ENCODE data around the gene TFAP2A.
A peak's percentile ranks its signal among the peaks of the same experiment; 100 is the strongest.

Gene TFAP2A

DNA sequence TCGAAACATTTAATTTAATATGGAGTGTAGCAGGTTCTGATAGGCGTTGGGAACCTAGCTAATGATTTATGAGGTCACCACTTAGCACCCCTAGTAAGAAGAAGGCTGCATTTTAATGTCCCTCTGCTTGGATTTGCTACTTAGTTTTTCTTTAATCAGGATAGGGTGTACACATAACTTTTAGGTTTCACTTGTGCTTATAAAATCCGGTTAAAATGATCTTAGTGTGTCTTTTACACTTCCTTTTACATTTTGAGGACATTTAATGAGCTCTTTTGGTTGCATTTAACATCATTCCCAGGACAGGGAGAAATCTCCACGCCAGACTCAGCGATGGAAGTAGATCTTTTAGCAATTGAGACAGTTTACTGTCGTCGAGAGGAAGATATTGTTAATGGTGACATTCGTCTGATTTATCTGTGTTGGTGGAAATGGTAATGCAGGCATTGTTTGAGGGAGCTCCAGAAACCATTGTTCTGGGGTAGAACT lies 5.6 kb downstream of the TFAP2A start (continued):
- TF ChIP-seq KLF8 (tag by site-specific recombination; IDR thresholded peaks at IDR 0.05), result no peak
- no peak for TF ChIP-seq KLF10 (tag by site-specific recombination; IDR thresholded peaks at IDR 0.05)
- no peak for TF ChIP-seq ZNF830 (tag by site-specific recombination; IDR thresholded peaks at IDR 0.05; ENCODE audit: low read depth)
- no peak for TF ChIP-seq YY1 (tag by site-specific recombination; IDR thresholded peaks at IDR 0.05)
- TF ChIP-seq ZIC2 (tag by site-specific recombination; IDR thresholded peaks at IDR 0.05), result no peak
- TF ChIP-seq ZBTB11 (tag by site-specific recombination; conservative IDR thresholded peaks at IDR 0.05; ENCODE audit: low read depth), result no peak
- TF ChIP-seq ZNF585B (tag by site-specific recombination; IDR thresholded peaks at IDR 0.05), result no peak
- TF ChIP-seq ZSCAN16 (tag by site-specific recombination; IDR thresholded peaks at IDR 0.05), result no peak
- no peak; the same call in 1 of the 2 replicates for TF ChIP-seq IKZF3 (tag by site-specific recombination; IDR thresholded peaks at IDR 0.05)
- TF ChIP-seq ZNF169 (tag by site-specific recombination; IDR thresholded peaks at IDR 0.05), result no peak
- 0 out of 2 replicates have a peak, but pooled peaks have one; percentile 13 for TF ChIP-seq ZBTB17 (tag by site-specific recombination; IDR thresholded peaks at IDR 0.05)
- no peak for TF ChIP-seq ZNF529 (tag by site-specific recombination; IDR thresholded peaks at IDR 0.05; ENCODE audit: insufficient replicate concordance)
- no peak for TF ChIP-seq KLF16 (tag by site-specific recombination; IDR thresholded peaks at IDR 0.05)
- no peak for TF ChIP-seq ZNF133 (tag by site-specific recombination; IDR thresholded peaks at IDR 0.05)
- TF ChIP-seq ZNF843 (tag by site-specific recombination; IDR thresholded peaks at IDR 0.05), result peak; percentile 46; the same call in 1 of the 2 replicates
- 0 out of 2 replicates have a peak, but pooled peaks have one; percentile 42 for TF ChIP-seq SP7 (tag by site-specific recombination; IDR thresholded peaks at IDR 0.05)
- TF ChIP-seq GLI4 (tag by site-specific recombination; IDR thresholded peaks at IDR 0.05), result no peak
- TF ChIP-seq ZBTB44 (tag by site-specific recombination; IDR thresholded peaks at IDR 0.05), result no peak; the same call in none of the 2 replicates
- TF ChIP-seq, protein P1, sequence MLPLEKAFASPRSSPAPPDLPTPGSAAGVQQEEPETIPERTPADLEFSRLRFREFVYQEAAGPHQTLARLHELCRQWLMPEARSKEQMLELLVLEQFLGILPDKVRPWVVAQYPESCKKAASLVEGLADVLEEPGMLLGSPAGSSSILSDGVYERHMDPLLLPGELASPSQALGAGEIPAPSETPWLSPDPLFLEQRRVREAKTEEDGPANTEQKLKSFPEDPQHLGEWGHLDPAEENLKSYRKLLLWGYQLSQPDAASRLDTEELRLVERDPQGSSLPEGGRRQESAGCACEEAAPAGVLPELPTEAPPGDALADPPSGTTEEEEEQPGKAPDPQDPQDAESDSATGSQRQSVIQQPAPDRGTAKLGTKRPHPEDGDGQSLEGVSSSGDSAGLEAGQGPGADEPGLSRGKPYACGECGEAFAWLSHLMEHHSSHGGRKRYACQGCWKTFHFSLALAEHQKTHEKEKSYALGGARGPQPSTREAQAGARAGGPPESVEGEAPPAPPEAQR (tag by site-specific recombination; IDR thresholded peaks at IDR 0.05), result no peak
- peak; percentile 77 for TF ChIP-seq ZNF629 (tag by site-specific recombination; IDR thresholded peaks at IDR 0.05)
- TF ChIP-seq ZNF473 (tag by site-specific recombination; IDR thresholded peaks at IDR 0.05), result no peak
- no peak for TF ChIP-seq ZNF433 (tag by site-specific recombination; IDR thresholded peaks at IDR 0.05; ENCODE audit: low read depth)
- TF ChIP-seq ZNF366 (tag by site-specific recombination; conservative IDR thresholded peaks at IDR 0.05), result peak; percentile 45
- TF ChIP-seq PRDM6 (tag by site-specific recombination; IDR thresholded peaks at IDR 0.05), result peak; percentile 91
- TF ChIP-seq ZSCAN30 (tag by site-specific recombination; IDR thresholded peaks at IDR 0.05), result 0 out of 2 replicates have a peak, but pooled peaks have one; percentile 33
- TF ChIP-seq ZNF416 (tag by site-specific recombination; IDR thresholded peaks at IDR 0.05), result no peak
- TF ChIP-seq SETDB1 (IDR thresholded peaks at IDR 0.05; ENCODE audit: insufficient read length, low read length), result no peak
- no peak for TF ChIP-seq ZBTB6 (tag by site-specific recombination; IDR thresholded peaks at IDR 0.05)
- no peak for TF ChIP-seq ZFHX2 (tag by site-specific recombination; conservative IDR thresholded peaks at IDR 0.05)
- no peak for TF ChIP-seq GLI2 (tag by site-specific recombination; IDR thresholded peaks at IDR 0.05; ENCODE audit: borderline replicate concordance, low read depth)
- TF ChIP-seq BCL11A (tag by site-specific recombination; IDR thresholded peaks at IDR 0.05; ENCODE audit: low read depth), result no peak

Measured in HEK293 (cell line).